Measurements from ENCODE around the gene PHYHD1.

DNA sequence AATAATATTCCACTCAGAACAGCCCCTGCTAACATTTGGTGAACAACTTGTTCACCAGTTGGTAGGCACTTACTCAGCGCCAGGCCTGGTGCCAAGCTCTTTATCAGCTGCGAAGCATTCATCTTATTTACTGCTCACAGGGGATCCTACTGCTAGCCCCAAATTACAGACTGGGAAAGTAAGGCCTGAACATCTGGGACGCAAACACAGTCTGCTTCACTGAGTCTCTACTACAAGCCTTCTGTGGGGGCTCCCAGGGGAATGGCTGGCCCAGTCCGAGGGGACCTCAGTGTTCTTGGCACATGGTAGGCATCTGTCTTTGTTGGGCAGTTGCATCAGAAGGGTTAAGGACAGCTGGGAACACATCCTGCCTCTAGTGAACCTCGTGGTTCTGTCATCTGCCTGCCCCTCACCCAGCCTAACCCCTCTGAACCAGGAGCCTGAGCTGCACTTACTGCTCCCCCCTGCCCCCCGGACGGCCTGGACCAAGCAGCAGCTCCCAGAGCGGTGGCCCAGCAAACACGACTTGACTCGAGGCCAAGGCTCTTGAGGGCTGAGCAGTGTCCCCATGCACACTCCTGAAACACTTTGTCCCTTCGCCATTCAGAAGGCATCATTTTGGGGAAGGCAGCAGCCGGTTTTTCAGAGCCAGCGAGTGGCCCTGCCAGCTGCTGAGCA is at the start of gene PHYHD1:
- TF ChIP-seq CTCF (IDR thresholded peaks at IDR 0.05 in 2 of 3, conservative IDR thresholded peaks at IDR 0.05 in 1 of 3; ENCODE audit: control insufficient read depth in 2 of 3, extremely low read depth in 1 of 3, insufficient read depth in 1 of 3, low read depth in 3 of 3, low read length in 3 of 3) (no peak), JUNB (IDR thresholded peaks at IDR 0.05) (no peak), EZH2 (IDR thresholded peaks at IDR 0.05; ENCODE audit: borderline replicate concordance, control insufficient read depth, low read depth, low read length) (no peak), SUZ12 (IDR thresholded peaks at IDR 0.05; ENCODE audit: unreplicated experiment) (no peak), NRF1 (conservative IDR thresholded peaks at IDR 0.05; ENCODE audit: low read depth, low read length) (no peak), SMARCA5 (IDR thresholded peaks at IDR 0.05) (no peak), POLR2A (IDR thresholded peaks at IDR 0.05; ENCODE audit: low read depth, low read length) (no peak), E2F8 (IDR thresholded peaks at IDR 0.05; ENCODE audit: low read depth, partially characterized antibody) (no peak), POLR2AphosphoS5 (IDR thresholded peaks at IDR 0.05; ENCODE audit: low read length) (no peak), SMC3 (IDR thresholded peaks at IDR 0.05; ENCODE audit: borderline replicate concordance, low read length) (no peak), CREB1 (IDR thresholded peaks at IDR 0.05; ENCODE audit: low read depth) (no peak), RAD21 (IDR thresholded peaks at IDR 0.05; ENCODE audit: insufficient read depth, low read depth, low read length) (no peak)
